Glutamatergic neuron (in vitro differentiated cells): ENCODE data around the gene TAS1R1. TPM values are rescaled to one million over a fixed set of nuclear protein-coding genes. Genes with fewer than 3 reads are reported as not detected.
A peak's percentile ranks its signal among the peaks of the same experiment; 100 is the strongest.

Source experiments
- DNase-seq: peaks from one replicate; pipeline ENCODE4 v3.0.0; 2022
- H3K27ac Mint-ChIP-seq: one replicate; pipeline ENCODE4 v1.8.0; 2020; ENCODE audit warnings: mild to moderate bottlenecking, mixed read lengths, inconsistent platforms; ENCODE audit not compliant: unreplicated experiment
- H3K27me3 Mint-ChIP-seq: one replicate; pipeline ENCODE4 v1.8.0; 2020; ENCODE audit warnings: mild to moderate bottlenecking, moderate library complexity, mixed read lengths, inconsistent platforms; ENCODE audit not compliant: unreplicated experiment
- H3K36me3 Mint-ChIP-seq: one replicate; pipeline ENCODE4 v1.8.0; 2020; ENCODE audit warnings: mild to moderate bottlenecking, mixed read lengths, inconsistent platforms; ENCODE audit not compliant: unreplicated experiment
- H3K4me1 Mint-ChIP-seq: one replicate; pipeline ENCODE4 v1.8.0; 2020; ENCODE audit warnings: mild to moderate bottlenecking, low read depth, mixed read lengths, inconsistent platforms; ENCODE audit not compliant: unreplicated experiment
- H3K4me3 Mint-ChIP-seq: one replicate; pipeline ENCODE4 v1.8.0; 2020; ENCODE audit warnings: mild to moderate bottlenecking, mixed read lengths, inconsistent platforms; ENCODE audit not compliant: unreplicated experiment
- H3K9me3 Mint-ChIP-seq: one replicate; pipeline ENCODE4 v1.8.0; 2020; ENCODE audit warnings: mild to moderate bottlenecking, moderate library complexity, mixed read lengths, inconsistent platforms; ENCODE audit not compliant: unreplicated experiment
- total RNA-seq: library from RNA; stranded (reverse); fragmentation: NEBNext Ultra II Directional; extraction: Animal tissue kit (Norgen Biotek cat#: 25700); gene quantifications from one replicate; pipeline ENCODE4 v1.2.1, GENCODE V29; 2021; ENCODE audit not compliant: unreplicated experiment
- TF ChIP-seq, protein P1 (sequence below): fragments of 200-600 bp; sonication (generic); IDR thresholded peaks from one replicate; pipeline ENCODE4 v1.5.0; 2021; ENCODE audit not compliant: partially characterized antibody, unreplicated experiment

TAS1R1 gene
- total RNA-seq, 1 donor from 2014 or later: not detected

DNA sequence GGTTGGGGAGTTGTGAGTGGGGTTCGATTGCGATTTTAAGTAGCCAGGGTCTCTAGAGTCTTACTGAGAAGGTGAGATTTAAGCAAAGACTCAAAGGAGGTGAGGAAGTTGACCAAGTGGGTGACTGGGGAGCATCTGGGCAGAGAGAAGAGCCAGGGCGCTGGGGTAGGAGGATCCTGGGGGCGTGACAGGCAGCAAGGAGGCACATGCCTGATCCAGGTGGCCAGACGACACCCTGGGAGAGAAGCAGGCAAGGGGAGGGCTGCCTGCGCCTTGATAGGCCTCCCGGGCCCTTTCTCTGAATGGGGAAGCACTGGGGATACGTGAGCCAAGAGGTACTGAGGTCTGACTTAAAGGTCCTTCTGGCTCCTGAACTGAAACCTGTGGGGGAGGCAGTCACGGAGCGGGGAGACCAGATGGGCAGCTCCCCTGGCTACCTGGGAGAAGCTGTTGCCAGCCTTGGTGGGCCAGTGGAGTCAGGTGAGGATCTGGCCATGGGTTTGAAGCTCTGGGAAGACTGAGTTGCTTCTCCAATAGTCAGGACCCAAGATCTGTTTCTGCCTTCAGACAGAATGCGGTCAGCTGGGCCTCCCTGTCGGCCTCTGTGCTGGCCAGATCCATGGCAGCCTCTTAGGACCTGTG is 30.1 kb downstream of the TAS1R1 start:
- peak overlapping the region; percentile 3 for H3K27ac Mint-ChIP-seq

DNA sequence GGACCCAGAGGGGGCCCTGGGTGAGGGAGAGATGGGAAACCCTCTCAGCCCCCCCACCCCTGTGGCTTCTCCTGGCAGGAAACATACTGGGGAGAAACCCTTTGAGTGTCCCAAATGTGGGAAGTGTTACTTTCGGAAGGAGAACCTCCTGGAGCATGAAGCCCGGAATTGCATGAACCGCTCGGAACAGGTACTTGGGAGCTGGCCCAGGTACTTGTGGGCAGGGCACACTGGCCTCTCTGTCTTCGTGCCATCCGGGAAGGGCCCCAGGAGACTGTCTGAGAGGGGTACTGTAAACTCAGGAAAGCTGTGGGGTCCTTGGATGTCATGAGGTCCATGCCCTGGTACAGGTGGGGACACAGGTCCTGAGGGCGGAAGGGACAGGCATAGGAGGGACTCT is 30.7 kb downstream of the TAS1R1 start:
- DNase-seq: no peak
- H3K27me3 Mint-ChIP-seq: peaks cover 9% of the 10 kb centered on the region
- H3K9me3 Mint-ChIP-seq: peaks cover 2% of the 10 kb centered on the region
- TF ChIP-seq, protein P1, sequence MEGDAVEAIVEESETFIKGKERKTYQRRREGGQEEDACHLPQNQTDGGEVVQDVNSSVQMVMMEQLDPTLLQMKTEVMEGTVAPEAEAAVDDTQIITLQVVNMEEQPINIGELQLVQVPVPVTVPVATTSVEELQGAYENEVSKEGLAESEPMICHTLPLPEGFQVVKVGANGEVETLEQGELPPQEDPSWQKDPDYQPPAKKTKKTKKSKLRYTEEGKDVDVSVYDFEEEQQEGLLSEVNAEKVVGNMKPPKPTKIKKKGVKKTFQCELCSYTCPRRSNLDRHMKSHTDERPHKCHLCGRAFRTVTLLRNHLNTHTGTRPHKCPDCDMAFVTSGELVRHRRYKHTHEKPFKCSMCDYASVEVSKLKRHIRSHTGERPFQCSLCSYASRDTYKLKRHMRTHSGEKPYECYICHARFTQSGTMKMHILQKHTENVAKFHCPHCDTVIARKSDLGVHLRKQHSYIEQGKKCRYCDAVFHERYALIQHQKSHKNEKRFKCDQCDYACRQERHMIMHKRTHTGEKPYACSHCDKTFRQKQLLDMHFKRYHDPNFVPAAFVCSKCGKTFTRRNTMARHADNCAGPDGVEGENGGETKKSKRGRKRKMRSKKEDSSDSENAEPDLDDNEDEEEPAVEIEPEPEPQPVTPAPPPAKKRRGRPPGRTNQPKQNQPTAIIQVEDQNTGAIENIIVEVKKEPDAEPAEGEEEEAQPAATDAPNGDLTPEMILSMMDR: no peak
- no peaks in the 10 kb centered on the region for H3K36me3 Mint-ChIP-seq
- H3K27ac Mint-ChIP-seq: no peak overlapping the region
- H3K4me3 Mint-ChIP-seq: no peak overlapping the region
- peaks cover 10% of the 10 kb centered on the region for H3K4me1 Mint-ChIP-seq

More for the DNA sequence above, 30.1 kb downstream of the TAS1R1 start:
- H3K9me3 Mint-ChIP-seq: peaks cover 2% of the 10 kb centered on the region
- no peaks in the 10 kb centered on the region for H3K36me3 Mint-ChIP-seq
- TF ChIP-seq, protein P1: no peak
- peak overlapping the region; percentile 8 for H3K4me3 Mint-ChIP-seq
- peaks cover 14% of the 10 kb centered on the region for H3K4me1 Mint-ChIP-seq
- no peak for DNase-seq
- peaks cover 4% of the 10 kb centered on the region for H3K27me3 Mint-ChIP-seq

DNA sequence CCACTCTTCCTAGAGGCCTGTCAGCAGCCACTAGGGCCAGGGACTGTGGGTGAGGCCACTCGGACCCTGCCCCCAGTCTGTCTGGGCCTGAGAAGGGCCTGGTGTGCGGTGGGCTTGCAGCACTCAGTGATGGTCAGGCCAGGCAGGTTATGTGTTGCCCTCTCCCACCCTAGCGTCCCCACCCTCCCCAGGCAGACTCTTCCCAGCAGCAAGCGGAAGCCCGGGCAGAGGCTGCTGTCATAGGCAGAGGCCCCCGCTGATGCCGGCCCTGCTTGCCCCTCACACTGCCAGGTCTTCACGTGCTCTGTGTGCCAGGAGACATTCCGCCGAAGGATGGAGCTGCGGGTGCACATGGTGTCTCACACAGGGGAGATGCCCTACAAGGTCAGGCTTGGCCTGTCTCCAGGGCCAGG is 31.3 kb downstream of the TAS1R1 start:
- DNase-seq: no peak
- H3K27ac Mint-ChIP-seq: no peak overlapping the region
- H3K4me3 Mint-ChIP-seq: no peak overlapping the region
- H3K9me3 Mint-ChIP-seq: peaks cover 2% of the 10 kb centered on the region
- H3K27me3 Mint-ChIP-seq: peaks cover 9% of the 10 kb centered on the region
- H3K4me1 Mint-ChIP-seq: peaks cover 9% of the 10 kb centered on the region
- H3K36me3 Mint-ChIP-seq: no peaks in the 10 kb centered on the region
- TF ChIP-seq, protein P1: no peak

DNA sequence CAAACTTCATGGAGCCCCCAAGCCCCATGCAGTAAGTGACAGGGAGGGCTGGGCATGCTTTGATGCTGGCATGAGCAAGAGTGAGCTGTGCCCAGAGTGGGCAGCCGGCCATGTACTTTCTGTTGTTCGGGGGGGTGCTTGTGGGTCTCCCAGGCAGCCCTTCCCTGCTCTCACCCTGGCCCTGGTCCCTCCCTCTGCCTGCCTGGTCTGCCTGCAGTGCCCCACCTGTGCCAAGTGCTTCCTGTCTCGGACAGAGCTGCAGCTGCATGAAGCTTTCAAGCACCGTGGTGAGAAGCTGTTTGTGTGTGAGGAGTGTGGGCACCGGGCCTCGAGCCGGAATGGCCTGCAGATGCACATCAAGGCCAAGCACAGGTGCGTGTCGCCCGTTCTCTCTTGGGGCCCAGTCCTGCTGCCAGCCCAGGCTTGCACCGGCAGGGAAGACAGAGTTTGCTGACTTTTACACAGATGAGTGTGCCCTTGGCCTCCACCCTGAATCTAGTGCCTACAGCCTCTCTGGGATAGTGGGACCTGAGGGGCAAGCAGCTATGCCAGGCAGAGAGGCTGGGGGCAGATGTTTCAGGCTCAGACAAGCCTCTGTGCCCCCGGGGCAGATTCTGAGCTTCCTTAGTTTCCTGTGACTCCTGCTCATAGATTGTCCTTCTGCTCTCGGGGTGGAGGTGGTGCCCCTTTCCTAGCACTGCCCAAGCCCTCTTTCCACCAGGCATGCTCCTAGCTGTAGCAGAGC is 32.3 kb downstream of the TAS1R1 start:
- Mint-ChIP-seq H3K4me1 (peaks cover 12% of the 10 kb centered on the region), H3K9me3 (peaks cover 2% of the 10 kb centered on the region), H3K36me3 (no peaks in the 10 kb centered on the region), H3K27me3 (peaks cover 9% of the 10 kb centered on the region), H3K27ac (no peak overlapping the region), H3K4me3 (no peak overlapping the region)
- TF ChIP-seq, protein P1: no peak
- DNase-seq: no peak
